ENCODE results near the gene ATP13A3. TPM values are rescaled to one million over a fixed set of nuclear protein-coding genes. Genes with fewer than 3 reads are reported as not detected.

Gene ATP13A3
- total and polyA plus RNA-seq, 12 donors = 17.6 to 111 (median 63.3) TPM

DNA sequence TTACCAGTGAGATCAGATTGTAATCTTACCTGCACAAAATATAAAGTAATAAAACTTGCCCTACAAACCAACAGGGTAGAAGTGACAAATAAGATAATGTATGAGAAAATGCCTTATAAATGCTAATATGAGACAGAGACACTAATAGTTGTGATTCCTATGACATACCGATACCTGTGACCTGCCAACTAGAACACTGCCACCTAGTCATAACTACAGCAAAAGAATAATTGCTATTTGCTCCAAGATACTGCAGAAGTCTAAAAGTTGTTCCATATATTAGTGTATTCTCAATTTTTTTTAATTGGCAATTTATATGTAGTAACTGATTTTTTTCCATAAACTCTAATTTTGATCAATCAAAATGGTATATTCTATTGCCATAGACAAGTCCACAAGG is 62.4 kb downstream of the ATP13A3 start:
- WGBS, 4 donors = 90 to 100% (median 99%) methylated on average over 1 of the region's 1 CpG
- intact Hi-C loops (cut with DNase I) = no loop called here
- H3K36me3 ChIP-seq (replicated peaks in 1 of 2) = peaks cover 0 to 45% of the 10 kb centered on the region in 2 donors
- TF ChIP-seq, protein P1, sequence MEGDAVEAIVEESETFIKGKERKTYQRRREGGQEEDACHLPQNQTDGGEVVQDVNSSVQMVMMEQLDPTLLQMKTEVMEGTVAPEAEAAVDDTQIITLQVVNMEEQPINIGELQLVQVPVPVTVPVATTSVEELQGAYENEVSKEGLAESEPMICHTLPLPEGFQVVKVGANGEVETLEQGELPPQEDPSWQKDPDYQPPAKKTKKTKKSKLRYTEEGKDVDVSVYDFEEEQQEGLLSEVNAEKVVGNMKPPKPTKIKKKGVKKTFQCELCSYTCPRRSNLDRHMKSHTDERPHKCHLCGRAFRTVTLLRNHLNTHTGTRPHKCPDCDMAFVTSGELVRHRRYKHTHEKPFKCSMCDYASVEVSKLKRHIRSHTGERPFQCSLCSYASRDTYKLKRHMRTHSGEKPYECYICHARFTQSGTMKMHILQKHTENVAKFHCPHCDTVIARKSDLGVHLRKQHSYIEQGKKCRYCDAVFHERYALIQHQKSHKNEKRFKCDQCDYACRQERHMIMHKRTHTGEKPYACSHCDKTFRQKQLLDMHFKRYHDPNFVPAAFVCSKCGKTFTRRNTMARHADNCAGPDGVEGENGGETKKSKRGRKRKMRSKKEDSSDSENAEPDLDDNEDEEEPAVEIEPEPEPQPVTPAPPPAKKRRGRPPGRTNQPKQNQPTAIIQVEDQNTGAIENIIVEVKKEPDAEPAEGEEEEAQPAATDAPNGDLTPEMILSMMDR (IDR thresholded peaks at IDR 0.05) = no peak
- TF ChIP-seq POLR2A (IDR thresholded peaks at IDR 0.05) = no peak
- no peak overlapping the region for H3K4me3 ChIP-seq
- no peak overlapping the region for H3K27ac ChIP-seq
- peaks cover 7 to 9% of the 10 kb centered on the region in 2 donors for H3K4me1 ChIP-seq (replicated peaks in 1 of 2)
- H3K27me3 ChIP-seq = no peaks in the 10 kb centered on the region
- DNase-seq = no peak
- no peaks in the 10 kb centered on the region for H3K9me3 ChIP-seq (replicated peaks in 1 of 3)

DNA sequence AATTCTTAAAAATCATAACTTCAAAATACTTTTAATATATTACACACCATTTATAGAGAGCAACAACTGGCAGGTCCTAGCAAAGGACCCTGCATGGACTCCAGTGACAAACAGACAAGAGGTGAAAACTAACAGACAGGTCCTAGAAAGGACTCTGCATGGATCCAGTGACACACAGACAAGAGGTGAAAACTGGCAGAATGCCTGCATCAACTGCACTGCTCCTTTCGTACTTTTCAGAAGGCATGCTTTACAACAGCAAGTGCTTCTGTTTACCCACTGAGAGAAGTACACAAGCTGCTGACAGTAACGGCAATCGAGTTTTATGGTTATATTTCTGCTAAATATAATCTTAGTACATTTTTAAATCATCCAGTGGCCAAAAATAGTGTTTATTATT is 63.5 kb downstream of the ATP13A3 start:
- no peak for TF ChIP-seq POLR2A (IDR thresholded peaks at IDR 0.05)
- TF ChIP-seq, protein P1 (IDR thresholded peaks at IDR 0.05) = no peak
- Histone ChIP-seq H3K27me3 (no peaks in the 10 kb centered on the region), H3K4me3 (no peak overlapping the region), H3K27ac (no peak overlapping the region), H3K4me1 (replicated peaks in 1 of 2) (peaks cover 7 to 9% of the 10 kb centered on the region in 2 donors), H3K9me3 (replicated peaks in 1 of 3) (no peaks in the 10 kb centered on the region), H3K36me3 (replicated peaks in 1 of 2) (peaks cover 0 to 41% of the 10 kb centered on the region in 2 donors)
- DNase-seq = peak in 1 of 7 donors; percentile 12
- WGBS, 4 donors = 74 to 79% (median 75%) methylated on average over 3 of the region's 3 CpGs
- intact Hi-C loops (cut with DNase I) = no loop called here

DNA sequence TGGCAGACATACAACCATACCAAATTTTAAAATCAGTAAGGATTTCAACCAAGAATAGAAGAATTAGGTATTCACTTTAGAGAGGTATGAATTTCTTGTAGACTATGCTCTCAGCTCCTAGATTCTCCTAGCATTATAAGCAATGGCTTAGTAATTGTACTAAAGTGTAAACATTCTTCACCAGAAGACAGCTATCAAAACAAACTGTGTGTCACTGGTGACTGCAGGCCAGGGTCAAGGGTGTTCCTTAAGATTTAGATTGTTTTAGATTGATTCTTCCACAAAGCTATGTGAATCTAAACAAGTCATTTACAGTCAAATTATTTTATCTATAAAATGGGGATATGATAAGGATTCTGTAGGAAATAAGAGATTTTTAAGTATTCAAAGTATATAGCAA is 64.6 kb downstream of the ATP13A3 start:
- H3K36me3 ChIP-seq (replicated peaks in 1 of 2) = peaks cover 0 to 35% of the 10 kb centered on the region in 2 donors
- intact Hi-C loops (cut with DNase I) = no loop called here
- no peaks in the 10 kb centered on the region for H3K27me3 ChIP-seq
- H3K9me3 ChIP-seq (replicated peaks in 1 of 3) = no peaks in the 10 kb centered on the region
- H3K4me1 ChIP-seq (replicated peaks in 1 of 2) = peaks cover 7 to 9% of the 10 kb centered on the region in 2 donors
- TF ChIP-seq, protein P1 (IDR thresholded peaks at IDR 0.05) = no peak
- no peak for TF ChIP-seq POLR2A (IDR thresholded peaks at IDR 0.05)
- no peak overlapping the region for H3K4me3 ChIP-seq
- no peak for DNase-seq
- no peak overlapping the region for H3K27ac ChIP-seq

DNA sequence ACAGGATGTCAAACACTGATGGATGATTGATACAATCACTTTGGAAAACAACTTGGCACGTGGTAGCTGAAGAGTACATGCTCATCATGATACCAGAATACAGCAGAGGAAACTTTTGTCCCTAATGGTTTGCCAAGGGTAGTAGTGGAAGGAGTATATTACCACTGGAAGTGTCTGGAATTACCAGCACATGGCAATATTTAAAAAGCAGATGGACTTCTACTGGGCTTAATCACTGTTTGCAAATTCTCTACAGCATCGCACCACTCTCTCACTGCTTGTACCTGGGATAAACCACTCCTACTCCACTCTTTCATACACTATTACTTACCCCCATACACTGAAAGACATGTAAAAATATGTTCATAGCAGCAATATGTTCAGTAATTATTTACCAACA is 68.1 kb downstream of the ATP13A3 start:
- 94 to 99% (median 96%) methylated on average over 2 of the region's 2 CpGs for WGBS, 4 donors
- no peak for TF ChIP-seq POLR2A (IDR thresholded peaks at IDR 0.05)
- TF ChIP-seq, protein P1 (IDR thresholded peaks at IDR 0.05) = no peak
- Histone ChIP-seq H3K36me3 (replicated peaks in 1 of 2) (peaks cover 0 to 10% of the 10 kb centered on the region in 2 donors), H3K9me3 (replicated peaks in 1 of 3) (no peaks in the 10 kb centered on the region), H3K4me3 (no peak overlapping the region), H3K27me3 (no peaks in the 10 kb centered on the region), H3K4me1 (replicated peaks in 1 of 2) (peaks cover 7 to 9% of the 10 kb centered on the region in 2 donors), H3K27ac (no peak overlapping the region)
- intact Hi-C loops (cut with DNase I) = no loop called here
- DNase-seq = no peak
